Measurements from ENCODE around the gene DNM3. TPM values are rescaled to one million over a fixed set of nuclear protein-coding genes. Genes with fewer than 3 reads are reported as not detected.

The DNM3 gene
- total and polyA plus RNA-seq, 2 of the 8 experiments (the other 6 are each of a cell fraction or from before 2014, with no cell fraction given) = 2.0 to 8.5 TPM

DNA sequence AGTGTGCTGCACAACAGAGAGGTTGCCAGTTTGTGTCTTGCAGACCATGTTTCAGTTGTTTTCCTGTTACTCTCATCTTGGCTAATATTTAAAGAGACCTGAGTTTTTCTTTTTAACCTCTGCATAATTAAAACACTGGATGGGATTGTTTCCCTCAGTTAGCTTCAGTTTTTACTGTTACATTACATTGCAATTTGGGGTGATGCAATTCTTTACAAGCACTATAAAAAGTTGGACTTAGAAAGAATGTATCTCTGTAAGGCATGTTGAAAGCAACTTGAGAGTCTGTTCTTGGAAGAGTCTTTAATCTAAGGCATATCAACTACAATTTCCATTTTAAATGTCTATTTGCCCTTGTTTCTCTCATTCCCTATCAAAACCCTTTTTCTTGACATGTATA lies 99.1 kb downstream of the DNM3 start (continued):
- TF ChIP-seq HDAC6 (IDR thresholded peaks at IDR 0.05; ENCODE audit: low read depth, low read length) (no peak), PHF8 (conservative IDR thresholded peaks at IDR 0.05; ENCODE audit: low read depth, low read length) (no peak), JUN (IDR thresholded peaks at IDR 0.05; ENCODE audit: low read depth, low read length) (no peak), TAF7 (optimal IDR thresholded peaks at IDR 0.05; ENCODE audit: borderline replicate concordance, low read depth, low read length) (no peak), SUZ12 (IDR thresholded peaks at IDR 0.05; ENCODE audit: low read length) (no peak), POLR2A (IDR thresholded peaks at IDR 0.05; ENCODE audit: control extremely low read depth in 1 of 2, low read depth in 2 of 2, low read length in 2 of 2) (no peak), TCF12 (IDR thresholded peaks at IDR 0.05; ENCODE audit: low read depth, low read length) (no peak), TEAD4 (IDR thresholded peaks at IDR 0.05; ENCODE audit: low read depth, low read length) (no peak)
- TF ChIP-seq, protein P1, sequence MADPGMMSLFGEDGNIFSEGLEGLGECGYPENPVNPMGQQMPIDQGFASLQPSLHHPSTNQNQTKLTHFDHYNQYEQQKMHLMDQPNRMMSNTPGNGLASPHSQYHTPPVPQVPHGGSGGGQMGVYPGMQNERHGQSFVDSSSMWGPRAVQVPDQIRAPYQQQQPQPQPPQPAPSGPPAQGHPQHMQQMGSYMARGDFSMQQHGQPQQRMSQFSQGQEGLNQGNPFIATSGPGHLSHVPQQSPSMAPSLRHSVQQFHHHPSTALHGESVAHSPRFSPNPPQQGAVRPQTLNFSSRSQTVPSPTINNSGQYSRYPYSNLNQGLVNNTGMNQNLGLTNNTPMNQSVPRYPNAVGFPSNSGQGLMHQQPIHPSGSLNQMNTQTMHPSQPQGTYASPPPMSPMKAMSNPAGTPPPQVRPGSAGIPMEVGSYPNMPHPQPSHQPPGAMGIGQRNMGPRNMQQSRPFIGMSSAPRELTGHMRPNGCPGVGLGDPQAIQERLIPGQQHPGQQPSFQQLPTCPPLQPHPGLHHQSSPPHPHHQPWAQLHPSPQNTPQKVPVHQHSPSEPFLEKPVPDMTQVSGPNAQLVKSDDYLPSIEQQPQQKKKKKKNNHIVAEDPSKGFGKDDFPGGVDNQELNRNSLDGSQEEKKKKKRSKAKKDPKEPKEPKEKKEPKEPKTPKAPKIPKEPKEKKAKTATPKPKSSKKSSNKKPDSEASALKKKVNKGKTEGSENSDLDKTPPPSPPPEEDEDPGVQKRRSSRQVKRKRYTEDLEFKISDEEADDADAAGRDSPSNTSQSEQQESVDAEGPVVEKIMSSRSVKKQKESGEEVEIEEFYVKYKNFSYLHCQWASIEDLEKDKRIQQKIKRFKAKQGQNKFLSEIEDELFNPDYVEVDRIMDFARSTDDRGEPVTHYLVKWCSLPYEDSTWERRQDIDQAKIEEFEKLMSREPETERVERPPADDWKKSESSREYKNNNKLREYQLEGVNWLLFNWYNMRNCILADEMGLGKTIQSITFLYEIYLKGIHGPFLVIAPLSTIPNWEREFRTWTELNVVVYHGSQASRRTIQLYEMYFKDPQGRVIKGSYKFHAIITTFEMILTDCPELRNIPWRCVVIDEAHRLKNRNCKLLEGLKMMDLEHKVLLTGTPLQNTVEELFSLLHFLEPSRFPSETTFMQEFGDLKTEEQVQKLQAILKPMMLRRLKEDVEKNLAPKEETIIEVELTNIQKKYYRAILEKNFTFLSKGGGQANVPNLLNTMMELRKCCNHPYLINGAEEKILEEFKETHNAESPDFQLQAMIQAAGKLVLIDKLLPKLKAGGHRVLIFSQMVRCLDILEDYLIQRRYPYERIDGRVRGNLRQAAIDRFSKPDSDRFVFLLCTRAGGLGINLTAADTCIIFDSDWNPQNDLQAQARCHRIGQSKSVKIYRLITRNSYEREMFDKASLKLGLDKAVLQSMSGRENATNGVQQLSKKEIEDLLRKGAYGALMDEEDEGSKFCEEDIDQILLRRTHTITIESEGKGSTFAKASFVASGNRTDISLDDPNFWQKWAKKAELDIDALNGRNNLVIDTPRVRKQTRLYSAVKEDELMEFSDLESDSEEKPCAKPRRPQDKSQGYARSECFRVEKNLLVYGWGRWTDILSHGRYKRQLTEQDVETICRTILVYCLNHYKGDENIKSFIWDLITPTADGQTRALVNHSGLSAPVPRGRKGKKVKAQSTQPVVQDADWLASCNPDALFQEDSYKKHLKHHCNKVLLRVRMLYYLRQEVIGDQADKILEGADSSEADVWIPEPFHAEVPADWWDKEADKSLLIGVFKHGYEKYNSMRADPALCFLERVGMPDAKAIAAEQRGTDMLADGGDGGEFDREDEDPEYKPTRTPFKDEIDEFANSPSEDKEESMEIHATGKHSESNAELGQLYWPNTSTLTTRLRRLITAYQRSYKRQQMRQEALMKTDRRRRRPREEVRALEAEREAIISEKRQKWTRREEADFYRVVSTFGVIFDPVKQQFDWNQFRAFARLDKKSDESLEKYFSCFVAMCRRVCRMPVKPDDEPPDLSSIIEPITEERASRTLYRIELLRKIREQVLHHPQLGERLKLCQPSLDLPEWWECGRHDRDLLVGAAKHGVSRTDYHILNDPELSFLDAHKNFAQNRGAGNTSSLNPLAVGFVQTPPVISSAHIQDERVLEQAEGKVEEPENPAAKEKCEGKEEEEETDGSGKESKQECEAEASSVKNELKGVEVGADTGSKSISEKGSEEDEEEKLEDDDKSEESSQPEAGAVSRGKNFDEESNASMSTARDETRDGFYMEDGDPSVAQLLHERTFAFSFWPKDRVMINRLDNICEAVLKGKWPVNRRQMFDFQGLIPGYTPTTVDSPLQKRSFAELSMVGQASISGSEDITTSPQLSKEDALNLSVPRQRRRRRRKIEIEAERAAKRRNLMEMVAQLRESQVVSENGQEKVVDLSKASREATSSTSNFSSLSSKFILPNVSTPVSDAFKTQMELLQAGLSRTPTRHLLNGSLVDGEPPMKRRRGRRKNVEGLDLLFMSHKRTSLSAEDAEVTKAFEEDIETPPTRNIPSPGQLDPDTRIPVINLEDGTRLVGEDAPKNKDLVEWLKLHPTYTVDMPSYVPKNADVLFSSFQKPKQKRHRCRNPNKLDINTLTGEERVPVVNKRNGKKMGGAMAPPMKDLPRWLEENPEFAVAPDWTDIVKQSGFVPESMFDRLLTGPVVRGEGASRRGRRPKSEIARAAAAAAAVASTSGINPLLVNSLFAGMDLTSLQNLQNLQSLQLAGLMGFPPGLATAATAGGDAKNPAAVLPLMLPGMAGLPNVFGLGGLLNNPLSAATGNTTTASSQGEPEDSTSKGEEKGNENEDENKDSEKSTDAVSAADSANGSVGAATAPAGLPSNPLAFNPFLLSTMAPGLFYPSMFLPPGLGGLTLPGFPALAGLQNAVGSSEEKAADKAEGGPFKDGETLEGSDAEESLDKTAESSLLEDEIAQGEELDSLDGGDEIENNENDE (IDR thresholded peaks at IDR 0.05; ENCODE audit: insufficient replicate concordance, low read length) = no peak

Measured in H1 (cell line).